Loucy (cell line): ENCODE results near the gene CCDC178.
"Not testable (repeated sequence)": the region's sequence is repeated elsewhere in the genome, so short reads cannot be mapped to it uniquely, and the experiment has no call there.

Experiments used
- H2AFZ ChIP-seq: fragments of 200-600 bp; sonication (generic); 2 replicates; pipeline ENCODE4 v1.6.0; 2016; ENCODE audit warnings: antibody characterized with exemption, mild to moderate bottlenecking, low read length, moderate library complexity
- H3F3A ChIP-seq: fragments of 200-600 bp; 2 replicates; pipeline ENCODE4 v1.6.0; 2016; ENCODE audit warnings: antibody characterized with exemption, low read depth, mild to moderate bottlenecking
- H3K27me3 ChIP-seq: fragments of 200-600 bp; sonication (generic); 2 replicates; pipeline ENCODE4 v1.6.1; 2014; ENCODE audit warnings: low read length, mild to moderate bottlenecking; ENCODE audit not compliant: insufficient read depth, poor library complexity, severe bottlenecking
- H3K36me3 ChIP-seq: fragments of 200-600 bp; sonication (generic); 2 replicates; pipeline ENCODE4 v1.6.1; 2016; ENCODE audit warnings: low read length; ENCODE audit not compliant: insufficient read depth
- H3K4me1 ChIP-seq: fragments of 200-600 bp; sonication (generic); 2 replicates; pipeline ENCODE4 v1.5.1; 2014; ENCODE audit warnings: low read length, mild to moderate bottlenecking; ENCODE audit not compliant: insufficient read depth, poor library complexity, severe bottlenecking
- H3K4me2 ChIP-seq: fragments of 200-600 bp; sonication (generic); 2 replicates; pipeline ENCODE4 v1.6.0; 2014; ENCODE audit warnings: antibody characterized with exemption, low read length, low read depth, mild to moderate bottlenecking; ENCODE audit not compliant: poor library complexity, severe bottlenecking
- H3K4me3 ChIP-seq: fragments of 200-600 bp; sonication (generic); 2 replicates; pipeline ENCODE4 v1.5.1; 2014; ENCODE audit warnings: low read length, mild to moderate bottlenecking, mixed read lengths; ENCODE audit not compliant: poor library complexity, severe bottlenecking
- H3K79me2 ChIP-seq: fragments of 200-600 bp; sonication (generic); 2 replicates; pipeline ENCODE4 v1.6.1; 2014; ENCODE audit warnings: low read length; ENCODE audit not compliant: insufficient read depth
- H3K9ac ChIP-seq: fragments of 200-600 bp; sonication (generic); 2 replicates; pipeline ENCODE4 v1.6.0; 2014; ENCODE audit warnings: mild to moderate bottlenecking, low read depth, low read length, moderate library complexity; ENCODE audit not compliant: poor library complexity, severe bottlenecking
- H3K9me2 ChIP-seq: fragments of 200-600 bp; sonication (generic); replicated peaks from 2 replicates; pipeline ENCODE4 v1.6.1; 2016; ENCODE audit warnings: low read depth, low read length, mixed read lengths
- H3K9me3 ChIP-seq: fragments of 200-600 bp; sonication (generic); 2 replicates; pipeline ENCODE4 v1.6.1; 2014; ENCODE audit warnings: mild to moderate bottlenecking, antibody characterized with exemption, low read length, low read depth; ENCODE audit not compliant: insufficient read depth
- H4K20me1 ChIP-seq: fragments of 200-600 bp; sonication (generic); 2 replicates; pipeline ENCODE4 v1.6.0; 2014; ENCODE audit warnings: antibody characterized with exemption, low read length, mild to moderate bottlenecking; ENCODE audit not compliant: insufficient read depth, poor library complexity, severe bottlenecking
- EZH2phosphoT487 ChIP-seq: fragments of 200-600 bp; IDR thresholded peaks from 2 replicates; pipeline ENCODE4 v1.6.1; 2018; ENCODE audit warnings: antibody characterized with exemption, mild to moderate bottlenecking, moderate library complexity, borderline replicate concordance
- TF ChIP-seq, protein P1 (sequence below): fragments of 200-600 bp; sonication (generic); conservative IDR thresholded peaks from 2 replicates; pipeline ENCODE4 v1.5.1; 2014; ENCODE audit warnings: mild to moderate bottlenecking, antibody characterized with exemption, low read length

Gene CCDC178

DNA sequence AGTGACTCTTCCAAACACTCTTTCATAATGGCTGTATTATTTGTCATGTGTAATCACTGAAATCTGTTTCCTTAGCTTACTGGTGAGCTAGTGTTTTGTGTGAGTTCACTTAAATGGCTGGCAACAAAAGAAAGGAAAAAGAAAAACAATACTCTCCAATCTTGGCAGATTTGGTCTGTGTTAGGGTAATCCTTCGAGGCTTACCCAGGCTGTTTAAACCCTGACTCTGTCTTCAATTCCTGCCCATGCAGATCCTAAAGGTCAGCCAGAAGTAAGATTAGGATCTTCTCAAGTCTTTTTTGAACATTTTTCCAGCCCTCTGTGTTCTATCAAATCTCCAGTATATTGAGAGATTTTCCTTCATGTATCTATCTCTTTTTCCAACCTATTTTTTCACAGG is 85.3 kb downstream of the CCDC178 start:
- Histone ChIP-seq H3K79me2 (no peaks in the 10 kb centered on the region), H3K36me3 (no peaks in the 10 kb centered on the region), H4K20me1 (no peaks in the 10 kb centered on the region), H3K4me1 (no peaks in the 10 kb centered on the region), H3F3A (no peaks in the 10 kb centered on the region), H3K4me3 (no peak overlapping the region), H2AFZ (no peak overlapping the region), H3K9me3 (no peaks in the 10 kb centered on the region), H3K4me2 (no peak overlapping the region), H3K9ac (no peak overlapping the region), H3K27me3 (no peaks in the 10 kb centered on the region), H3K9me2 (no peaks in the 10 kb centered on the region)
- TF ChIP-seq EZH2phosphoT487 = no peak
- TF ChIP-seq, protein P1, sequence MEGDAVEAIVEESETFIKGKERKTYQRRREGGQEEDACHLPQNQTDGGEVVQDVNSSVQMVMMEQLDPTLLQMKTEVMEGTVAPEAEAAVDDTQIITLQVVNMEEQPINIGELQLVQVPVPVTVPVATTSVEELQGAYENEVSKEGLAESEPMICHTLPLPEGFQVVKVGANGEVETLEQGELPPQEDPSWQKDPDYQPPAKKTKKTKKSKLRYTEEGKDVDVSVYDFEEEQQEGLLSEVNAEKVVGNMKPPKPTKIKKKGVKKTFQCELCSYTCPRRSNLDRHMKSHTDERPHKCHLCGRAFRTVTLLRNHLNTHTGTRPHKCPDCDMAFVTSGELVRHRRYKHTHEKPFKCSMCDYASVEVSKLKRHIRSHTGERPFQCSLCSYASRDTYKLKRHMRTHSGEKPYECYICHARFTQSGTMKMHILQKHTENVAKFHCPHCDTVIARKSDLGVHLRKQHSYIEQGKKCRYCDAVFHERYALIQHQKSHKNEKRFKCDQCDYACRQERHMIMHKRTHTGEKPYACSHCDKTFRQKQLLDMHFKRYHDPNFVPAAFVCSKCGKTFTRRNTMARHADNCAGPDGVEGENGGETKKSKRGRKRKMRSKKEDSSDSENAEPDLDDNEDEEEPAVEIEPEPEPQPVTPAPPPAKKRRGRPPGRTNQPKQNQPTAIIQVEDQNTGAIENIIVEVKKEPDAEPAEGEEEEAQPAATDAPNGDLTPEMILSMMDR = no peak

DNA sequence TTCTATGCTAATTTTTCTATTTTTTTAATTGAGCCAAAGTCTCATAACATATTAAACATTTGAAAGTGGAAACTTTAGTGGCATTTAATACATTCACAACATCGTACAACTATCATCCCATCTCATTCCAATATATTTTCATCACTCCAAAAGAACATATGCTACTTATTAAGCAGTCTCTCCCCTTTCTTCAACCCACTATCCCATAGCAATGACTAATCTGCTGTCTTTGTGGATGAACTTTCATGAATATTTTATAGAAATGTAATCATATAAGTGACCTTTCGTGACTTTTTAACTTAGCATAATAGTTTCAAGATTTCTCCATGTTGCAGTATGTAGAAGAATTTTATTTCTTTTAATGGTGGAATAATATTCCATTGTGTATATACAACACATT is 90.3 kb downstream of the CCDC178 start:
- no peaks in the 10 kb centered on the region for H3K9me2 ChIP-seq
- H3K79me2 ChIP-seq = no peaks in the 10 kb centered on the region
- H3K9me3 ChIP-seq = no peaks in the 10 kb centered on the region
- H2AFZ ChIP-seq = no peak overlapping the region
- H4K20me1 ChIP-seq = no peaks in the 10 kb centered on the region
- H3K27me3 ChIP-seq = no peaks in the 10 kb centered on the region
- no peaks in the 10 kb centered on the region for H3K4me1 ChIP-seq
- no peak overlapping the region for H3K9ac ChIP-seq
- no peak for TF ChIP-seq EZH2phosphoT487
- TF ChIP-seq, protein P1 = no peak
- H3K4me3 ChIP-seq = no peak overlapping the region
- H3K4me2 ChIP-seq = no peak overlapping the region
- no peaks in the 10 kb centered on the region for H3F3A ChIP-seq
- no peaks in the 10 kb centered on the region for H3K36me3 ChIP-seq

DNA sequence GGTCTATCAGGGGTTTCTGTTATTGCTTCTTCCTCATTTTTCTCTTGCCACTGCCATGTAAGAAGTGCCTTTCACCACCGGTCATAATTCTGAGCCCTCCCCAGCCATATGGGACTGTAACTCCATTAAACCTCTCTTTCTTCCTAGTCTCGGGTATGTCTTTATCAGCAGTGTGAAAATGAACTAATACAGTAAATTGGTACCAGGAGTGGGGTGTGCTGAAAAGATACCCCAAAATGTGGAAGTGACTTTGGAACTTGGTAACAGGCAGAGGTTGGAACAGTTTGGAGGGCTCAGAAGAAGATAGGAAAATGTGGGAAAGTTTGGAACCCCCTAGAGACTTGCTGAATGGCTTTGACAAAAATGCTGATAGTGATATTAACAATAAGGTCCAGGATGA is 100.8 kb downstream of the CCDC178 start:
- not testable (repeated sequence) for H4K20me1 ChIP-seq, H3K9me2 ChIP-seq, H3K4me3 ChIP-seq, H3K79me2 ChIP-seq, H3F3A ChIP-seq, H3K36me3 ChIP-seq, H3K4me1 ChIP-seq, H3K9me3 ChIP-seq, H3K4me2 ChIP-seq, H3K9ac ChIP-seq, H3K27me3 ChIP-seq, H2AFZ ChIP-seq

DNA sequence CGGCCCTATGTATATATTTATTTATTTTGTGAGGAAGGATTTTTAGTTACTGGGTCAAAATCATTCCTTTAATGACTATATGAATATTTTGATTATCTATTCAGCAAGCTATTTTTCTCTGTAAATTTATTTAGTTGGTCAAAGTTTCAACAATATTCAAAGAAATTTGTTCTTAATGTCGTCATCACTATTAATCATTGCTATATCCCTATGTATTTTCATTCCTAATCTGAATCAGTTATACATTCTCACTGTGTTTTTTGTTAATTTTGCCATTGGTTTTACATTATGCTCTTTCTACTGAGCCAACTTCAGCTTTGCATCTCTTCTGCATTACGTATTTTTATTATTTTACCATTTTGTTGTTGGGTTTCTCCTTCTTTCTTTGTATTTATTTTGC is 105.7 kb downstream of the CCDC178 start:
- Histone ChIP-seq H3K4me2 (no peak overlapping the region), H3K9me2 (no peaks in the 10 kb centered on the region), H3K4me3 (no peak overlapping the region), H3K9me3 (no peaks in the 10 kb centered on the region), H3K27me3 (no peaks in the 10 kb centered on the region), H3K9ac (no peak overlapping the region), H3K36me3 (no peaks in the 10 kb centered on the region), H2AFZ (no peak overlapping the region), H3K4me1 (no peaks in the 10 kb centered on the region), H3K79me2 (no peaks in the 10 kb centered on the region), H3F3A (no peaks in the 10 kb centered on the region), H4K20me1 (no peaks in the 10 kb centered on the region)
- TF ChIP-seq EZH2phosphoT487 = no peak
- TF ChIP-seq, protein P1 = no peak
